Stimulated activated CD4-positive, alpha-beta T cell treated with anti-CD3 and anti-CD28 coated beads, Interleukin-1b, Interleukin-23, amount 100 ng/mL, for 4 hours (primary cell): ENCODE data around the gene ACTA2.

ENCODE experiments used
- DNase-seq, 2 donors: peaks; one replicate each; pipeline ENCODE4 v3.0.0-alpha.2; 2020; ENCODE audit warnings: low read depth in 2 of 2

Gene ACTA2

DNA sequence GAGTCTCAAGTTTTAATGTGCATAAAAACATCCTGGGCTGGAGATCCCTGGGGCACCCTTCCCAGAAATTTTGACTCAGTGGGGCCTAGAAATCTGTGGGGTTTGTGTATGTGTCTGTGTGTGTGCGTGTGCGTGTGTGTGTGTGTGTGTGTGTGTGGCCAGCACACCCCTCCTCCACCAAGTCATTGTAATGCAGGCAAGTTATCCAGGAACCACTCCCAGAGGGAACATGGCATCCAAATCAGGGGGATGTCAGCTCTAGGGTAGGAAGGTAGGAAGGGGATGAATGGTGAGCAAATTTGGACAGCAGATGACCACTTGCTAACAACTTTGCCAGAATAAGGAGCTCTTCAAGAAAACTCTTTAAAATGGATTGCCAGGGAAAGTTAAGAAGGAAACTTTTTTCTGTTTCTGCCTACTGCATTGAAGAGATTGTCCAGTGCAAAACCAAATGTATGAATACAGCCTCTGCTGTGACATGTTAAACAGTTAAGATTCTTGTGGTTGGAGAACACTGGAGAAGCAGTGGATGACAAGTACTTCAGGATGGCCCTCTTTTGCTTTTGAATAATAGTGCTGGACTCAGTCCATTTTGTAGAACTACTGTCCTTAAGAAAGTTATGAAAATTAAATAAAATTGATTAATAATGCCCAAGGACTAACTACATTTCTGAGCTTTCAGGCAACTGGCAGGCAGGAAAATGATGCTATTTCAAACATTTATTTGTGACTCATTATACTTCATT, 60.2 kb downstream of the ACTA2 start:
- no peak for DNase-seq

- DNase-seq, result no peak
These were observed 61.7 kb downstream of the ACTA2 start for GRCh38 chr10:88890681-88891381.

DNA sequence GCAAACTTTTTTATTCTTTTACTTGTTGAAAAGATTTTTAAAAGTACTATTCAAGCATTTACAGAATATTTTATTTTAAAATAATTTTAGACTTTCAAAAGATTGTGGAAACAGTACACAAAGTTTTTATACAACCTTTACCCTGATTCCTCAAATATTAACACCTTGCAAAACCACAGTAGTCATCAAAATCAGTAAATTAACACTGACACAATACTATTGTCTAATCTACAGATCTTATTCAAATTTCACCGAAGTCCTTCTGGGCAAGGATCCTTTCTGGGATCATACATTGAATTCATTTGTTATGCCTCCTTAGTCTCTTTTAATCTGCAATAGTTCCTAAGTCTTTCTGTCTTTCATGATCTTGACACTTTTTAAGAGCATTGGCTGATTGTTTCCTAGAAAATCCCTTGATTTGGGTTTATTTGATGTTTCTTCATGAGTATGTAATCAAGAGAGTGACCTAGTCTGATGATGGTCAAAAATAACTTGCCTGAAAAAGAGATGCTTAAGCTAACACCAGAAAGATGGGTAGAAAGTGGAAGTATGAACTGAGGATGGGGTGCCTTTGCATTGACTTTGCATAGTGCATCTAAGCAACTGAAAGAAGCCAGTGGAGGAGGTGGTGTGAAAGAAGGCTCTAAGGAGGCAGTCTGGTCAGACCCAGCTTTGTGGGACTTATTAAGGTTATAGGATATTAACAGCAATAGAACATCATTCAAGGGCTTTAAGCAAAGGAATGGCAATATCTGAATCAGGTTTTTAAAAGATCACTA, 62.8 kb downstream of the ACTA2 start:
- DNase-seq, result no peak

DNA sequence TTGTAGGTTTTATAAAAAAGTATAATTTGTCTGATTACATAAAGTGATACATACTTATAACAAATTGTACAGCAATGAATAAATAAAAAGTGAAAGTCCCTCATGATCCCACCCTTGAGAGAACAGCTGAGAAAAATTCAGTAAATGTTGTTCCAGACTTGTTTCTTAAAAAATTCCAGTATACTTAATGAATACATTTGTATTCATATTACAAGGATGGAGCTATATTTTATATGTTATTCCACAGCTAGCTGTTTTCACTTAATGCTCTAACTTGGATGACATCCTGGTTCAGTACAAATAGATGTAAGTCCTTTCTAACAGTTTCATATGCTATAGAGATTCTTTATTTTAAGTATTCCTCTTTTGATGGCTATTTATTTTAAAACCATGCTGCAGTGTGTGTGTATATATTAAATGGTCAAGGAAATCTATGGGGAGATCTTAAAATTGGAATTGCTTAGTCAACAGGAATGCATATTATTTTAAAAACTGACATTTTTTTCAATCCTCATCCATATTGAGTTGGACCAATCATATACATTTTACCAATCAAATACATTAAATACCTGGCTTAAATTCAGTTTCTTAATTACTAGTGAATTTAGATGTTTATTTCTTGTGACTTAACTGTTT, 63.6 kb downstream of the ACTA2 start:
- DNase-seq, result no peak

GRCh38 chr10:88886557-88886956, 66.0 kb downstream of the ACTA2 start:
- no peak for DNase-seq
